CD4-positive, alpha-beta T cell treated with Interleukin-15 for 1 hour (primary cell): Measurements from ENCODE around the gene MLXIPL.
"Not testable (repeated sequence)": the region's sequence is repeated elsewhere in the genome, so short reads cannot be mapped to it uniquely, and the experiment has no call there.

Source experiments
- DNase-seq: peaks from one replicate; pipeline ENCODE4 v3.0.0-alpha.2; 2020

The MLXIPL gene

DNA sequence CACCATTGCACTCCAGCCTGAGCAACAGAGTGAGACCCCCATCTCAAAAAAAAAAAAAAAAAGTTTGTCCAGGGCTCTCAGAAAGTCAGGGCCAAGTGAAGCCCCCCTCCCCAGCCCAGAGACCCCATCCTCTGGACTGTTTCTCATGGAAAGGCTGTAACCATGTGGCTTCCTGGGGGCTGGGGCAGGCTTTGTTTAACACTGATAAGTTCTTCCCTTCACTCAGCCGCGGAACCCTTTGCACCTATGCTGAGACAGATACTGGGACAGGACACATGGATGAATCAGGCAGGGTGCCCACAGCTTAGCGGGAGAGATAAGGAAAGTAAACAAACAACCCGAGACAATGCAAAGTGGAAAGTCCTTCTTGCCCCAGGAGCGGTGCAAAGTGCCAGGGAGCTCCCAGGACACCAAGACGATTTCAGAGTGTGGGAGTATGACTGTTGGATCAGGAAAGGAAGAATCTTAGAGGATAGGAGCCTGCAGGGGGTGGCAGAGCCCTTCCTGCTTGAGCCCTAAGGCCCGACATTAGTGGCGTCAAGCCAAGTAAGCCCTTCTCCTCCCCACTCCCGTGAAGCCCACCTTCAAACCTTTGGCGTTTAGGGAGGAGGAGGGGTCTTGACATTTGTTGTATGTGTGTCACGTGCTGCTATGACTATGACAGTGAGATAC, 11.6 kb downstream of the MLXIPL start:
- DNase-seq: no peak

DNA sequence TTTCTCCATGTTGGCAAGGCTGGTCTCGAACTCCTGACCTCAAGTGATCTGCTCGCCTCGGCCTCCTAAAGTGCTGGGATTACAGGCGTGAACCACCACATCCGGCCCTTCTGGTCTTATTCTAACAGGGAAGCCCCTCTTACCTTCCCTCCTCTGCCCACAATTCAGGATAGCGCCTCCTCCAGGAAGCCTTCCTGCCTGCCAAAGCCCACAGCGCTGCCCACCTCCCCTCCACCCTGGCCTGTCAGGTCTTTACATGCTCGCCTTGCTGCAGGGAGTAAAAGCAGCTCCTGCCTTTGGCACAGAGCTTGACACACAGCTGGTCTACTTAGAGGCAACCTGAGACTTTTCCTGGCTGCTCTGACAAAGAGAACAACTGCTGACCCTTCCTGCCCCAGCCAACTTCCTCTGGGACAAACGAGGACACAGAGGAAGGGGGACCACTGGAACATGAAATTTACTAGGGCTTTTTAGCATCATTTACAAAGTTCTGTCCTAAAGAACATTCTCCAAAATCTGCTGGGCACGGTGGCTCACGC, 13.2 kb downstream of the MLXIPL start:
- DNase-seq: no peak

DNA sequence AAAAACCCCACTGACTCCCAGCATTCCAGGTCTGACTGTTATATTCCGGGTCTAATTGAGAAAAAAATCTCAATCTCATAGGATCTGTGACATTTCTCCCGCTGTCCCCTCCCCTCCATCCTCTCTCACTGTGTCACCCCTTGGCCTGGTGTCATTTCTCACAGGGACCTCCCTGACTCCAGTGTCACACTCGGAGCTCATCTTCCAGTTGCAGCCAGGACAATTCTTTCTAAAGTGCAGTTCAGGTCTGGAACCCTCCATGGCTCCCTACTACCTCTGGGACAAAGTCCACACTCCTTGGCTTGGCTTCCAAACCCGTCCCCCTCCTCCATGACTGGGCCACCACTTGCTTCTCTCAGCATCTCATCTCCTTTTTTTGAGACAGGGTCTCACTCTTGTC, 14.2 kb downstream of the MLXIPL start:
- DNase-seq: no peak

DNA sequence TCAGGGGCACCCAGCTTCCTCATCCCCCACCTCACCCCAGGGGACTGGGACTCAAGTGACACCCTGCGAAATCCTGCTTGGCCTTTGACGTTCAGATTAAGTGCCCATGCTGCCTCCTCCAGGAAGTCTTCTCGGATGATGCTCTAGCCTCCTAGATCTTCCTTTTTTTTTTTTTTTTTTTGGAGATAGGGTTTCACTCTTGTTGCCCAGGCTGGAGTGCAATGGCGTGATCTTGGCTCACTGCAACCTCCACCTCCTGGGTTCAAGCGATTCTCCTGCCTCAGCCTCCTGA, 16.7 kb downstream of the MLXIPL start:
- DNase-seq: not testable (repeated sequence)

DNA sequence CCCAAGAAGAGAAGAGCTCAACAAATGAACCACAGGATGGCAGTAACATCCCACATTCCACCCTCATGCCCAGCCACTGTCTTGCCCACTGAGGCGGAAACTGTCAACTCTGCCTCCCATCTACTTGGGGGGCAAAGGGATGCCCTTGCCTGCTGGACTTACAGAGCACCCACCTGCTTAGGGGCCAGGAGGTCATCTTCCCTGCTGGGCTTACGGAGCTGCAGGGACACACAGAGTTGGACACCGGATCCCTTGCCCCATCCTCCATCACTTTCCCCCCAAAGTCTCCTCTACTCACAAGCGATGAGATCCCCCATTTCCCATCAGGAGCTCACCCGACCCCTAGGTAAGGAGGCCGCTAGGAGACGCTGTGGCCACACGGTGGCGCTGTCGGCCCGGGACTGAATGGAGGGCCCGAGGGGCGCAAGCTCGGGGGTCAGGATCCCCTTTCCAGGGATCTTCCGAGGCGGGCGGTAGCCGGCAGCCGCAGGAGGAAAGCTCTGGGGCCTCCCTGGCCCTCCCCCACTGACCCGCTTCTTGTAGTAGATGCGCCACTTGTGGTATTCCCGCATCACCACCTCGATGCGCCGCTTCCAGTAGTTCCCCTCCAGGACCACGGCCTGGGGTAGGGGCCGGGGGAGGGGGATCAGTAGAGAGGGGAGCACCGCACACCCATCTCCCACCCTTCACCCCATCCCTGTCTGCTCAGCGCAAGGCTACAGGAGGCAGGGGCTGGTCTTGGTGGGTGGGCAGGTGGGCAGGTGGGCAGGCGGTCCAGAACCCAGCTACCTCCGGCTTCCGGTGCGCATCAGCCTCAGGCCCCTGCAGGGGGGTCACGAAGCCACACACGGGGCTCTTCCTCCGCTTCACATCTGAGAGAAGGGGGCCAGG, 17.3 kb downstream of the MLXIPL start:
- DNase-seq: peak; percentile 50

DNA sequence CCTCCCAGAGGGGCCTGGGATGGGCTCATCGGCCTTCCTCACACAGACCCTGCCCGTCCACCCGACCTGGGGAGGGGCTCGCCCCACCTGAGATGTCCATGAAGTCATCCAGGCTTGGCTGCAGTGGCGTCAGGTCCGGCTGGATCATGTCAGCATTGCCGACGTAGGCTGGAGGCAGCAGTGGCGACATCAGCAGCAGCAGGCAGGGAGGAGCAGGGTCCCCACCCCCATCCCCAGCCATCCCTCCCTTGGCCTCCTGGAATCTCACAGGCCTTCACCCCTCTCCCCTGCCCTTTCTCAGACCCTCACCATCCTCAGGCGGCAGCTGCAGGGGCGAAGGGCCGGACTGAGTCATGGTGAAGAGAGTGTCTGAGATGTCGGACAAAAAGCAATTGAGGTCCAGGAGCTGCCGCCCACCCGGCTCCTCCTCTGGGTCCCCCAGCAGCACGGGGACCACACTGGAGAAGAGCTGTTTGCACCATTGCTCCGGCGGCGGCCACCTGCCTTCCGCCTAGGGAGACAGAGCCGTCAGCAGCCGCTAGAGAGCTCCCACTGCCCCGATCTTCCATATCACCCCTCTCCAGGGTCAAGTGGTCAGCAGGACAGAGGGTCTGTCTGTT, 18.6 kb downstream of the MLXIPL start:
- DNase-seq: no peak

DNA sequence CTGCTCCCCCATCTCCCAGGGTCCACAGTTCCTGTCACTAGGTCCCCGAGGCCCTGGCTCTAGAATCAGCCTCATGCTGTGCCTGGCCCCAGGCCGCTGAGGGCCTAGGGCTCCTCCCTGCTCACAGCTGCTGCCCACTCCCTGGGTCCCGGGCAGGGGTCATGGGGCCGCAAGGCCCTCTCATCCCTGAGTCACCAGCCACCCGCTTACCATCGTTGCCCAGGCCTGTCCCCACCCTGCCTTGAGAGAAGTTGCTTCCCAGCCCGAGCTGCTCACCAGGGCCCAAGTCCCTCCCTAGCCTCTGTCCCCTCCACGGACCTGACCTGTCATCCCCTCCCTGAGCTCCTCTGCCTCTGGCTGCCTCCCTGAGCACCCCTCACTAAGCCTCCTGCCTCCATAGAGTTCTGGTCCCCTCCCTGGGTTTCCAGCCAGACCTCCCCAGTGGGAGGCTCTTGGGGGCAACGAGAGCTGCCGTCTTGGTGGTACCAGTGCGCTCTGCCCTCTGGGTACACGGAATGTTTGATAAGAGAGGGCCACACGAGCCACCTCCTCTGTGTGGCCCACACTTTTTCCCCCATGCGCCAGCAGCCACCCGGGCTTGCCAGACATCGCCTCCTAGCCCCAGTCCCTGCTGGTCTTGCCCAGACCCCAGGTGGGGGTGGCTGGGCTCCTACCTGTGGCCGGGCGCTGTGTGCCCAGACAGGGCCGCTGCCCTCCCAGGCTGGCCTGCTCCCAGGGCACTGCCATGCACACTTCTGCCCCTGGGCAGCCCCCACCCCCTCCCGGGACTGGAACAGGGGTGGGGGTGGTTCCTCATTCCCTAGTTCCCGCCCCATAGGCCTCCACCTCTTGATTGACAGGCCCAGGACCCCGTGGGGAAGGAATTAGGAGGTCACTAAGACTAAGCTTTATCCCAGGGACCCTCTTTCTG, 21.3 kb downstream of the MLXIPL start:
- DNase-seq: no peak

DNA sequence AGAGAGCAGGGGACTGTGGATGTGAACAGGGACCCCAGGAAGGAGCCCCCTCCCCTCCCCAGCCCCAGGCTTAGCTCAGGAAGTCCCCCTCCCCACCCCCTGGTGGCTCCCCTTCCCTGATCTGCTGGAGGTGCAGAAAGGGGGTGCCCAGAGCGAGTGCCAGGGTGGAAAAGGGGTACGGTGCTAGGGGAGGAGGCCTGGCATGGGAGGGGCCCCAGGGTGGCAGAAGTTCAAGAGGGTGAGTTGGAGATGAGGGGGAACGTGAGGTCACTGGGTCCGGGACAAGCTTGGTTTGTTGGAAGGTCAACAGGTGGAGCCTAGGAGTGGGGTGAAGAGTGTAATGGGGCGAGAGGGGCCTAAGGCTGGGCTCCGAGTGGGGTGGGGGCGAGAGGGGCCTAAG, 24.4 kb downstream of the MLXIPL start:
- no peak for DNase-seq

DNA sequence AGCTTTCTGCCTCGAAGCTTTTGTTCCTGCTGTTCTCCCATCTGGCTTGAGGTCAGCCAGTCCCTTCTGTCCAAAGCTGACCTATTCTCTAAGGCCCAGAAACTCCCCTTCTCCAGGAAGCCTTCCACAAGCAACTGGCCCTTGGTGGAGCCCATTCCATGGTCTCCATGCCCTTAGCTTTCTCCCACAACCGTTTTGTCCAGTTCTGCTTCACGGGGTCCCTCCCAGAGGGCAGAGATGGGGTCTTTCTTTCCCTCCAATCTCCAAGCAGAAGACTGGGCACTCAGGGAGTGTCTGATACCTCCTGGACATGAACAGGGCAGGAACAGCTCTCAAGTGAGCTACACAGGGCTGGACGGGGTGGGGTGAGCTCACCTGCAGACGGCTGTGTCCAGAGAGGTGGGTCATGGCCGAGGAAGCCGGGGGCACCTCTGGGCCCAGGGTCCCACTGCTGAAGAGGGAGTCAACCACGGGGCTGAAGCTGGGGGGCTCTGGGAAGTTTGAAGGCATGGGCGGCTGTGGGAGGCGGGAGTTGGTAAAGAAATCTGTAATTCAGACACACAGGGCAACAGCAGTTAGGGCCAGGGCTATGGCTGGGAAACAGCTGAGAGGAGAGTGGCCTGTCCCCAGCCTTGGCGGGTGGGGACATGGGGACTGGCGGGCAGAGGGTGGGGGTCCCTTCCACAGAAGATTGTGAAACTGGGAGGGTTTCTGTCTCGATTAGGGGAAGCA, 25.0 kb downstream of the MLXIPL start:
- DNase-seq: no peak

DNA sequence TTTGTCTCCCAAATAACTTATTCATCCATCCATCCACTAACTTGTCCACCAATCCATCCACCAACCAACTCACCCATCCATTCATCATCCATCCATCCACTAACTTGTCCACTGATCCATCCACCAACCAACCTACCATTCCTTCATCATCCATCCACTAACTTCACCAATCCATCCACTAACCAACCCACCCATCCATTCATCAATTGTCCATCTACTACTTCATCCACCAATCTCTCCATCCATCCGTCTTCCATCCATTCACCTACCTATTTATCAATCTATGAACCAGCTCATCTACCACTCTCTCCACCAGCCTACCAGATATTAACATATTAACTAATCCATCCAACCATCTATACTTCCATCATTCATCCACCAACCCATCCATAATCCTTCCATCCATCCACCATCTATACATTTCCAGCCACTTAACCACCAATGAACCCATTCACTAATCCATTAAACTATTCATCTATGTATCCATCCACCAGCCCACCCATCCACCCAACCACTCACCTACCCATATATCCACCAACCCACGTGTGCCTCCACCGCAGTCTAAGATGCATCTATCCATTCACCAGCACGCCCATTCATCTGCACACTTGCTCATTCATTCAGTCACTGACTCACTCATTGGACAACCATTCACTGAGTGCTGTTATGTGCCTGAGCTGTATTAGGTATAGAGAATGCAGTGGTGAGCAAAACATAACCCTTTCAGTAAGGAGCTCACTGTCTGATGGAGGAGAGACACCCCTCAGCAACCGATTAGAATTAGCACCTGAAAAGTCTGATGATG, 26.1 kb downstream of the MLXIPL start:
- DNase-seq: no peak

DNA sequence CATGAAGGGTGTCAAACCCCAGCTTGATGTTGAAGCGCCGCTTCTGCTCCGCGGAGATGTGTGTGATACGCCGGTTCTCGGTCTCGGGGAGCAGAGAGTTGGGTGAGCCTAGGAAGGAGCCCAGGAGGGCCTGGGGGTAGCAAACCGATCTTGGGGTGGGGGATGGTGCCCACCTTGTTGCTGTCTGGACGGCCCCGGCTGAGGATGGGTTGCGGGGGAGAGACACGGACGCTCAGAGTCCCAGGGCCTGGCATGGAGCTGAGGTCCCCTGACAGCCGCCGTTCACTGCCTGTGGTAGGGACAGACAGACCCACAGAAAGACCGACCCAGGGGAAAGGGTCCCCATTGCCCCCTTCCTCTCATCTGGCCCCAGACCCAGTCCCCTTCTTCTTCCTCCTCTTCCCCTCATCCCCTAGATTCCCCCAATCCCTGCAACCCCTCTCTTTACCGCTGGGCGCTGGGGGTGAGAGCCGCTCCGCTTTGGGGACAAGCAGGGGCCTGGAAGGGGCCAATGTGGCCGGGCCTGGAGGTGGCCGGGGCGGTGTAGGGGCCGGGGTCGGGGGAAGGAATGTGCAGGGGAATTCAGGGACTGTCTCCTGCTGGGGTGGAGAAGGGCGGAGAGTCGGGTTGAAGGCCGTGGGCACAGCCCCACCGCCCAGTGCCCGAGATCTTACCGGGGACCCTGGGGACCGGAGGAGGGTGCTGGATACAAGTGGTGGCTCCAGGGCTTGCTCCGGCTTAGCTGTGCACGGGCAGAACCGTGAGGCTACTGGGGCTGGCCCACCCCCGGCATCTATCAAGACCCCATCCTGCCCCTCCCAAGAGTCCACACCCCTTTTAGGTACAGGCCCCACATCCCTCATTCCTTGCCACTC, 27.9 kb downstream of the MLXIPL start:
- no peak for DNase-seq

DNA sequence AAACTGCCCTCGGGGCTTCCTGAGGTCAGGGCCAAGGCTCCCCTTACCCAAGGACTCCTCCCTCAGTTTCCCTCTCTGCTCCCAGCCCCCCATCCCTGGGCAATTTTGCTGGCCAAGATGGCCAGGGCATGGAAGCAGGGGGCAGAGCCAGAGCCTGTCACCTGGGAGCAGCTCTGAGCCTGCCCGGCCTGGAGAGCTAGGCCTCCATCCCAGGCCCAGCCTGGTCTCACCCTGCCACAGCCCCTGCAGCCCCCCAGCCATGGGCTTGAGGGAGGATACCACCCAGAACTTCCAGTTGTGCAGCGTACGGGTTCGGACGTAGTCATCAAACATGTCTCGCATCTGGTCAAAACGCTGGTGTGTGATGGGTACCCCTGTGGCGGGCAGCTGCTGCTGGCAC, 29.0 kb downstream of the MLXIPL start:
- no peak for DNase-seq

DNA sequence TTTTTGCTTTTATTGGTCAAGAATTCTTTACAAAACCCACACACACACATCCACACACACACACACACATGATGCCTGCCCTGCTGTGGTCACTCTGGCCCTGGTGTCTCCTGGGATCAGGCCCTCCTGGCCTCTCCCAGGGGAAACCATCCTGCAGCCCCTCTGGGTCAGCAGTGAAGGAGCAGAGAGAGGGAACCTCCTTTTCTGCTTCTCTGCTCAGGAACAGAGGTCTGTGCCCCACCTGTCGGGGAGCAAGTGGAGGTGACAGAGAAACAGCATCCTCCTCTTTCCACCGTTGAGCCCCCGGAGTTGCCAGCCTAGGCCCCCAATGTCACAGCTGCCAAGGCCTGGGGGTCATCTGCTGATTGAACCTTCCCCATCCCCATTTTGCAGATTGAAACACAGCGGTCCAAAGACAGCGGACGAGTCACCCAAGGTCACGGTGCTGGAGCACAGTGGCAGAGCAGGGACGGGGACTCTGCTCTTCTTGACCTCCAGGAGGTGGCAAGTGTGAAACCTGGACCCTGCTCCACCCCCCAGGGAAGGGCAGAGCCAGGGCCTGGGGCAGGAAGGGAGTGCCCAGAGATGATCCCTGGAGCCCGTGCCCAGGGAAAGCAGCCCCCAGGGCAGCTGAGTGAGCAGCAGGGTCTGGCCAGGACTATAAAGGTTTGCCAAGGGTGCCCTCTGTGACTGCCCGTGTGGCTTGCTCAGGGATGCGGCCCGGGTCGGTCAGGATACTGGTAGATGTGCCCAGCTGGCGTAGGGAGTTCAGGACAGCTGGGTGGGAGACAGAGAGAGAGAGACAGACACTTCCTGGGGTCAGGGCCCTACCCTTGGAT, 30.9 kb downstream of the MLXIPL start:
- no peak for DNase-seq

DNA sequence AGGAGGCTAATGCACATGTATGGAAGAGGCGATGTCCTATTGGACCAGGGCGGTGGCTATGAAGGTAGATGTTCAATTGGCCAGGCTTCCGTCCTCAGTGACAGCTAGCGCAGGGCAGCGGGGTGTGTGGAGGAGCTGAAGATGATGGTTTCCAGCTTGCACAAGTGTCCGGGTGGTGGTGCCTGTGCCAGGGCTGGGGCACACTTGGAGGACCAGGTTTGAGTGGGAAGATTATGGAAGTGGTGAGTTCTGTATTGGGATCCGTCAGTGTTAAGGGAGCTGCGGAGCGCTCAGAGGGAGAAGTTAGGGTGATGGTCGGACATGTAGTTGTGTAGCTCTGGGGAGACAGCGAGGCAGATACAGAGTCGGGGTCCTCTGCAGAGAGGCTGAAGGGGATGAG, 37.4 kb downstream of the MLXIPL start:
- DNase-seq: no peak

DNA sequence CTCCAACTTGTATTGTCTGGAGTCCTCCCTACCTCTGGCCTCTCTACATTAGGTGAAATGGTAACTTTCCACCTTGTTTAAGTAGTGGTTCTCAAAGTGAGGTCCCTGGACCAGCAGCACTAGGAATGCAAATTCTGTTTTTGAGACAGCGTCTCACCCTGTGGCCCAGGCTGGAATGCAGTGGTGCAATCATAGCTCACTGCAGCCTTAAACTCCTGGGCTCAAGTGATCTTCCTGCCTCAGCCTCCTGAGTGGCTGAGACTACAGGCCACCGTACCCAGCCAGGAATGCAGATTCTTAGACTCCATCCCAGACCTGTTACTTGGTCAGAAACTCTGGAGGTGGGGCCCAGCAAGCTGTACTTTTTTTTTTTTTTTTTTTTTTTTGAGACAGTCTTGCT, 39.1 kb downstream of the MLXIPL start:
- DNase-seq: no peak

DNA sequence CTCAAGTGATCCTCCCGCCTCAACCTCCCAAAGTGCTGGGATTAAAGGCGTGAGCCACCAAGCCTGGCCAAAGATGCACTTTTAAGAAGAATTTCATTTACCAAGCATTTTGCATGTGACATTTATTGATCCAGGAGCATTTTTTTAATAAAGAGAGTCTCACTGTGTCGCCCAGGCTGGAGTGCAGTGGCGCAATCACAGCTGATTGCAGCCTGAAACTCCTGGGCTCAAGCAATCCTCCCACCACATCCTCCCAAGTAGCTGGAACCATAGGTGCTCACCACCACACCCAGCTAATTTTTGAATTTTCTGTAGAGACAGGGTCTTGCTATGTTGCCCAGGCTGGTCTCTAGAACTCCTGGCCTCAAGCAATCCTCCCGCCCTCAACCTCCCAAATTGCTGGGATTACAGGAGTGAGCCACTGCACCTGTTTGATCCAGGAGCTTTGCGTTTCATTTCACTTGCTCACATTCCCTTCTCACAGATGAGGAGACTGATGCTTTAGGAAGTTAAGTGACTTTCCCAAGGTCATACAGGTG, 41.6 kb downstream of the MLXIPL start:
- no peak for DNase-seq

DNA sequence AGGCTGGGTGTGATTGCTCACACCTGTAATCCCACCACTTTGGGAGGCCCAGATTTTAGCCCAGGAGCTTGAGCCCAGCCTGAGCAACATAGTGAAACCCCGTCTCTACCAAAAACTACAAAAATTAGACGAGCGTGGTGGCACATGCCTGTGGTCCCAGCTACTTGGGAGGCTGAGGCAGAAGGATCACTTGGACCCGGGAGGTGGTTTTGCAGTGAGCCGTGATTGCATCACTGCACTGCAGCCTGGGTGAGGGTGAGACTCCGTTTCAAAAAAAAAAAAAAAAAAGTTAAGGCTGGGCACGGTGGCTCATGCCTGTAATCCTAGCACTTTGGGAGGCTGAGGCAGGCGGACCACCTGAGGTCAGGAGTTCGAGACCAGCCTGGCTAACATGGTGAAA, 43.3 kb downstream of the MLXIPL start:
- not testable (repeated sequence) for DNase-seq

DNA sequence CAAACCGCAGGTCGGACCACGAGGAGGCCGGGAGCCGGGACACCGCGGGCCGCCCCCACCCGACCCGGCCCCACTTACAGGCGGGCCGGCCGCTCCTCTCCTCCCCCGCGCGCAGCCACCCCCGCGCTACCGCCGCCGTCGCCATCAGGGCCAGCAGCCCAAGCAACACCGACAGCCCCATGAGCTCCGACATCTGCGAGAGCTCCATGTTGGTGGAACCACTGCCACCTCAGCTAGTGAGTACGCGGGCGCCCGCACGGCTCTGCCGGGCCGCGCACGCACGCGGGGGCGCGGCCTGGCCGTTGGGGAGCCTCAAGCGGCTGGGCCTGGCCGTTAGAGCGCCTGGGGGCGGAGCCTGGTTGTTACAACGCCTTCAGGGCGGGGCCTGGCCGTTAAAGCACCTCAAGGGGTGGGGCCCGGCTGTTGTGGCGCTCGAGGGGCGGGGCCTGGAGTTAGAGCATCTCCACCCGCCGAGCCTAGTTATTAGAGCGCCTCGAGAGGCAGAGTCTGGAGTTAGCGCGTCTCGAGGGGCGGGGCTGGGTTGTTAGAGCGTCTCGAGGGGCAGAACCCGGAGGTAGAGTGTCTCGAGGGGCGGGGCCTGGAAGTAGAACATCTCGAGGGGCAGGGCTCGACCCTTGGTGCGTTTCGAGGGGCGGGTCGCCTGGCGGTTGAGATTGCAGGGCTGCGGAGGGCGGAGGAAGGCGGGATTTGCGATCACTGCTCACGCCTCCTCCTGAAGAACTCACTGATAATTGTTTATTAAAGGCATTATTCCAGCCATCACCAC, 45.8 kb downstream of the MLXIPL start, which contains the start of gene TBL2:
TSS of gene TBL2 (minus strand) at position 238 of the 787 bp plus-strand sequence. CDS start at position 208, 30 bp downstream.
- DNase-seq: peak; percentile 99
